HUDEP-2 (cell line): ENCODE data around the gene CREBBP.

Source experiments
- DNase-seq, 76 experiments: peaks; one replicate each; lab custom pipeline; 2025; ENCODE audit not compliant: unreplicated experiment in 76 of 76; lab: John Stamatoyannopoulos, UW

The CREBBP gene

GRCh38 chr16:3829631-3830536, 50.6 kb downstream of the CREBBP start:
- no peak for DNase-seq

- peak in 7 of 76 experiments; percentile 3 to 19 (median 9) for DNase-seq
Measured at GRCh38 chr16:3825940-3826339, 54.6 kb downstream of the CREBBP start.

GRCh38 chr16:3825103-3825502, 55.4 kb downstream of the CREBBP start:
- DNase-seq = no peak

- no peak for DNase-seq
Measured at GRCh38 chr16:3824121-3824795, 56.3 kb downstream of the CREBBP start.

- DNase-seq = no peak
Measured at GRCh38 chr16:3823427-3823826, 57.1 kb downstream of the CREBBP start.

- DNase-seq = no peak
Measured at GRCh38 chr16:3822366-3823045, 58.0 kb downstream of the CREBBP start.

- no peak for DNase-seq
Measured at GRCh38 chr16:3821184-3821583, 59.3 kb downstream of the CREBBP start.

GRCh38 chr16:3819746-3820724, 60.5 kb downstream of the CREBBP start:
- DNase-seq = peak in 50 of 76 experiments; percentile 5 to 89 (median 78)

- no peak for DNase-seq
Measured at GRCh38 chr16:3819175-3819527, 61.4 kb downstream of the CREBBP start.

- DNase-seq = no peak
Measured at GRCh38 chr16:3816326-3816725, 64.2 kb downstream of the CREBBP start.

GRCh38 chr16:3814755-3815154, 65.8 kb downstream of the CREBBP start:
- DNase-seq = no peak

GRCh38 chr16:3812469-3813172, 67.9 kb downstream of the CREBBP start:
- no peak for DNase-seq

- no peak for DNase-seq
Measured at GRCh38 chr16:3810818-3811217, 69.7 kb downstream of the CREBBP start.

GRCh38 chr16:3810198-3810664, 70.3 kb downstream of the CREBBP start:
- DNase-seq = no peak

GRCh38 chr16:3808308-3809063, 72.0 kb downstream of the CREBBP start:
- DNase-seq = no peak

GRCh38 chr16:3807425-3808123, 72.9 kb downstream of the CREBBP start:
- no peak for DNase-seq

- no peak for DNase-seq
Measured at GRCh38 chr16:3804426-3805016, 76.0 kb downstream of the CREBBP start.
